ENCODE results near the gene CAST. TPM values are rescaled to one million over a fixed set of nuclear protein-coding genes. Genes with fewer than 3 reads are reported as not detected.

The CAST gene
- total and polyA plus RNA-seq, 3 donors from 2014 or later, result 195 to 260 (median 241) TPM

DNA sequence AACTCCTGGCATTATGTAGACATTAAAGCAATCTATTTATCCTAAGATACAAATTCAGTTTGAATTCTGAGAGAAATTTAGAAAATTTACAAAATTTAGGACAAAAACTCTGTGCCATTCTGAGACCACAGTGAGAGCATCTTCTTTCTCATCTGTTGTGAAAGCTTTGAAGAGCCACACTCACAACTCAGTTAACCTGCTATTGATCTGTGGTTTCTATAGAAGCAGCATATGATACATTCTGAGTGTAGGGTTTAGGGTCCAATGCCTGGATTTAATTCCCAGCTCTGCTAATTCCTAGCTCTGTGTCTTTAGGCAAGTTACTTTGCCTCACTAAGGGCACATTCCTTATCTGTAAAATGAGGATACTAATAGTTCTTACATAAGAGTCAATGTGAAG lies 21.6 kb downstream of the CAST start:
- Histone ChIP-seq H3K36me3 (ENCODE audit: low read depth, missing control alignments) (no peaks in the 10 kb centered on the region), H3K4me3 (no peak overlapping the region), H3K27me3 (no peaks in the 10 kb centered on the region), H3K9me3 (no peaks in the 10 kb centered on the region), H3K4me1 (no peaks in the 10 kb centered on the region), H3K27ac (no peak overlapping the region)
- TF ChIP-seq, protein P1, sequence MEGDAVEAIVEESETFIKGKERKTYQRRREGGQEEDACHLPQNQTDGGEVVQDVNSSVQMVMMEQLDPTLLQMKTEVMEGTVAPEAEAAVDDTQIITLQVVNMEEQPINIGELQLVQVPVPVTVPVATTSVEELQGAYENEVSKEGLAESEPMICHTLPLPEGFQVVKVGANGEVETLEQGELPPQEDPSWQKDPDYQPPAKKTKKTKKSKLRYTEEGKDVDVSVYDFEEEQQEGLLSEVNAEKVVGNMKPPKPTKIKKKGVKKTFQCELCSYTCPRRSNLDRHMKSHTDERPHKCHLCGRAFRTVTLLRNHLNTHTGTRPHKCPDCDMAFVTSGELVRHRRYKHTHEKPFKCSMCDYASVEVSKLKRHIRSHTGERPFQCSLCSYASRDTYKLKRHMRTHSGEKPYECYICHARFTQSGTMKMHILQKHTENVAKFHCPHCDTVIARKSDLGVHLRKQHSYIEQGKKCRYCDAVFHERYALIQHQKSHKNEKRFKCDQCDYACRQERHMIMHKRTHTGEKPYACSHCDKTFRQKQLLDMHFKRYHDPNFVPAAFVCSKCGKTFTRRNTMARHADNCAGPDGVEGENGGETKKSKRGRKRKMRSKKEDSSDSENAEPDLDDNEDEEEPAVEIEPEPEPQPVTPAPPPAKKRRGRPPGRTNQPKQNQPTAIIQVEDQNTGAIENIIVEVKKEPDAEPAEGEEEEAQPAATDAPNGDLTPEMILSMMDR (IDR thresholded peaks at IDR 0.05), result no peak
- no peak for TF ChIP-seq POLR2A (IDR thresholded peaks at IDR 0.05)
- DNase-seq, result no peak
- intact Hi-C loops (cut with DNase I; ENCODE audit: low total_unique reads), result no loop called here

DNA sequence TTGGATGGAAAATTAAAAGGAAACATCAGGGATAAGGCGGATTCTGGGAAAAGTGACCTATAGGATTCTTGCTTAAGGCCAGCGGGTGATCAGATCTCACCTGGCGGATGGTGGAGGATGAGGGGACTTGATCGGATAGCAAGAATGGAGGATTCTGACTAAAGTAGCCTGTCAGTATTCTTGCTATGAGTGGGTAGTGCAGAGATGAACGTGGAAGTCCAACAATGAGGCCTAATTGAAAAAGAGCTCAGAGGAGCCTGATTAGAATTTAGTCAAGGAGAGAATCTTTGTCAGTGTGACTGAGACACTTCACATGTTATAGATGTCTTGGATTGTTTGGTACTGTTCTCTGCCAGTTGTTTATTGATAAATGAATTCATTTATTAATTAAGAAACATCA lies 24.9 kb downstream of the CAST start:
- 84 to 91% methylated on average over 5 of the region's 5 CpGs for WGBS, 2 donors
- TF ChIP-seq, protein P1 (IDR thresholded peaks at IDR 0.05), result no peak
- TF ChIP-seq POLR2A (IDR thresholded peaks at IDR 0.05), result no peak
- intact Hi-C loops (cut with DNase I; ENCODE audit: low total_unique reads), result no loop called here
- Histone ChIP-seq H3K36me3 (ENCODE audit: low read depth, missing control alignments) (no peaks in the 10 kb centered on the region), H3K27ac (no peak overlapping the region), H3K9me3 (no peaks in the 10 kb centered on the region), H3K4me1 (no peaks in the 10 kb centered on the region), H3K27me3 (no peaks in the 10 kb centered on the region), H3K4me3 (no peak overlapping the region)
- no peak for DNase-seq

DNA sequence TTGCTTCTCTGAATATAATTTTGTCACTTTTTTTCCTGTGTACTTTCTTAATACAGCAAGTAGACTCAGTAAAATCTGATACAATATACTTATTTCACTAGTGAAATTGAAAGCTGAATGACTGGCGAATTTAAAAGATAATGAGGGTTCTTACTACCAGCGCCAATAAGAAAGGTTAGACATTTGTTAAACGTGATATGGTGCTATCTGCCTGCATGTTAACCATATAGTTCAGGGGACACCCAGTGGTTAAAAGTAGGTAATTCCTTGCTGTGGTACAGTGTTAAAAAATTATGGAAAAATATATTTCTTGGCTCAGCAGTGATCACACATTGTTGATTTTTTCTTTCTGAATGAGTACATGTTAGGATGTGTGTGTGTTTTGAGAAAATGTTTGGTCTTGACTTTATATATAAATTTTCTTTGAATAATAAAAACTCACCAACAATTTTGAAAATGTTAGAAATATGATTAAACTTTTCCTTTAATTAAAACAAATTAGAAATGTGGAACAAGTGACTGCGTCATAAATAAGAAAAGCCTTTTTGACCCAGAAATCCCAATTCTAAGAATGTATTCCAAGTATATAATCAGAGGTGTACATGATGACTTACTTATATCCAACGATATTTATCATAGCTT lies 25.8 kb downstream of the CAST start:
- Histone ChIP-seq H3K9me3 (no peaks in the 10 kb centered on the region), H3K36me3 (ENCODE audit: low read depth, missing control alignments) (no peaks in the 10 kb centered on the region), H3K27ac (no peak overlapping the region), H3K4me1 (no peaks in the 10 kb centered on the region), H3K4me3 (no peak overlapping the region), H3K27me3 (no peaks in the 10 kb centered on the region)
- DNase-seq, result no peak
- 46 to 64% methylated on average over 5 of the region's 5 CpGs for WGBS, 2 donors
- intact Hi-C loops (cut with DNase I; ENCODE audit: low total_unique reads), result no loop called here
- TF ChIP-seq POLR2A (IDR thresholded peaks at IDR 0.05), result no peak
- TF ChIP-seq, protein P1 (IDR thresholded peaks at IDR 0.05), result peak; percentile 33 to 56 (median 46)

DNA sequence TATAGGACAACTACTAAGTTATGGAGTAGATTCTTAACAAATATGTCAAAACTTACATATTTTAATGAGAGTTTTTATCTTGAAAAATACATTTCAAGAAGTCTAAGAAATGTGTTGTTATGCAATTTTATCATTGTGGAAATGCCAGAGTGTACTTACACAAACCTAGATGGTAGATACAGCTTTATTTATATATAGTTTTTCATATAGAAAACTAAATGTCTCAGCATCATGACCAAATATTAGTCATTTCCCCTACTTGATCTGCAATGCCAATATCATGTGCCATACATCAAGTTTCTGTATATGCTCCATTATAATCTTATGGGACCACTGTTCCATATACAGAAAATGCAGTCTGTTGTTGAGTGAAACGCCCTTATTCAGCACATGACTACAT lies 28.7 kb downstream of the CAST start:
- DNase-seq, result no peak
- Histone ChIP-seq H3K36me3 (ENCODE audit: low read depth, missing control alignments) (no peaks in the 10 kb centered on the region), H3K27me3 (no peaks in the 10 kb centered on the region), H3K9me3 (no peaks in the 10 kb centered on the region), H3K4me3 (no peak overlapping the region), H3K27ac (no peak overlapping the region), H3K4me1 (no peaks in the 10 kb centered on the region)
- intact Hi-C loops (cut with DNase I; ENCODE audit: low total_unique reads), result no loop called here
- TF ChIP-seq, protein P1 (IDR thresholded peaks at IDR 0.05), result no peak
- TF ChIP-seq POLR2A (IDR thresholded peaks at IDR 0.05), result no peak
- 87 to 92% methylated on average over 1 of the region's 1 CpG for WGBS, 2 donors
